NCI-H146 treated with DMSO at 0.1 percent for 48 hours (cell line): ENCODE data around the gene PANX1.
A peak's percentile ranks its signal among the peaks of the same experiment; 100 is the strongest.

ENCODE experiments used
- DNase-seq: peaks from one replicate; lab custom pipeline; 2025; ENCODE audit not compliant: unreplicated experiment; lab: John Stamatoyannopoulos, UW

The PANX1 gene

DNA sequence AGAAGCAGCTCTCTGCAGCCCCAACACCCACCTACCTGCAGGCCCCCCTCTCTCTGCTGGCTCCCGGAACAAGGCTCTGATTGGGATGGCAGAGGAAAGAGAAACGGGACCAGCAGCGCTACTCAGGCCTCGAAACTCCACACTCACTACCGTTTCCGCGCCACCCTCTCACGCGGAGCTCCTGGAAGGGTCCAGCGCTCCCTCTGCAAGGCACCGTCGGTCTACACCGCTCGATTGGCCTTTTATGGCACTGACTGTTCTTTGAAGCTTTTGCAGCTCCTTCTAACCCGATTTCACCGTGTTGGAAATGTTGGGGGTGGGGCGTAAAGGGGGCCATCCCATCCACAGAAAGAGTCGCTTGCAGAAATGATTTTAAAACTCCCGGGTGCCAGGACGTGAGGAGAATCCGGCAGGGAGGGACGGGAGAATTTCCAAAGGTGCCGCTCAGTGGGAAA, 323 bp upstream of the PANX1 start:
- peak; percentile 54 for DNase-seq

GRCh38 chr11:94129512-94130297, 1.1 kb downstream of the PANX1 start:
- DNase-seq, result no peak

DNA sequence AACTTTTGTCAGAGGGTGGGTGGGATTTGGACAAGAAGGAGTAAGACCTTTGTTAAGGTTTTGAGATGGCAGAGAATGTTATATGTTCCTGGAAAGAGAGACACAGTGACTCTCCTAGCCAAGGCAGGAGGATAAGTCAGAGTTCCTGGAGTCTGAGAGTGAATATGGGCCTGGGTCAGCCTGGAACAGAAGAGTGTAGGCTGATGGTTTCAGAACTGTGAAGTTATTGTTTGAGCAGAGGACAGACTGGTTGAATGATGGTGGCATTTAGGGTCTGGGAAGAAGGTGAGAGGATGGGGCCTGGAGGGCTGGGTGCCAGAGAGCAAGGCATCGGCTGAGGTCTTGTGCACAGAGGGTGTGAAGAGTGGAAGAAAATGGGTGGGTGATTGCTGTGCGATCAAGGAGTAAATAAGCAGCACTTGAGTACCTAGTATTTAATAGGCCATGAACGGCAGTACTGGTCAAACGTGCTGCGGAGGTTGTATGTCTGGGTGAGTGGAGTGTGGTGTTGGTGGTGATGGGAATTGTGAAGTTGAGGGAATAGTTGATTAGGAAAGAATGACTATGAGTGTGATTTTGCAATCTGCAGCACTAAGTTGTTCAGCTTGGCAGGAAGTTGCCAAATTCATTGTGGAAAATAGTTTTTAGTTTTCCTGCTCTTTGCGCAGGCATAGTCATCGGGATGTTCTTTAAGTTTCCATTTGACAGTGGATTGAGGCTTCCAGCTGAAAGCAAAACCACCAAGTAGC, 1.8 kb downstream of the PANX1 start:
- no peak for DNase-seq

- no peak for DNase-seq
These were observed 2.5 kb downstream of the PANX1 start for GRCh38 chr11:94131047-94131717.

GRCh38 chr11:94131718-94132115, 3.1 kb downstream of the PANX1 start:
- no peak for DNase-seq

DNA sequence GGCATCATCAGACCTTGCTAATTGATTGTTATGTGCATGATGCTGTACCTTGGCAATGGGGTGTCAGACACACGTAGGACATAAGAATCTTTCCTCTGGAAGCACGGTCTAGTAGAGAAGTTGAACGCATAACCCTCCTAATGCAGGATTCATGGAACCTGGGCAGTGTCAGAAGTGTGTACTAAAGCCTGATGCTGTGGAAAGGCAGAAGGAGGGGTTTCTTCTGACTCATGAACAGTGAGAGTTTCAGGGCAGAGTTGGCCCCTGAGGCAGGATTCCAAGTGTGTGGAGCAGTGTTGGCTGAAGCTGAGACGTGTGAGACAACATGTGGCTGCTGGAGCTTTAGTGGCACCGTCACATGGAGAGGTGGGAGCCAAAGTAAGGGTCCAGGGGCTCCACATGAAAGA, 3.5 kb downstream of the PANX1 start:
- DNase-seq, result no peak

GRCh38 chr11:94132823-94133408, 4.3 kb downstream of the PANX1 start:
- no peak for DNase-seq

DNA sequence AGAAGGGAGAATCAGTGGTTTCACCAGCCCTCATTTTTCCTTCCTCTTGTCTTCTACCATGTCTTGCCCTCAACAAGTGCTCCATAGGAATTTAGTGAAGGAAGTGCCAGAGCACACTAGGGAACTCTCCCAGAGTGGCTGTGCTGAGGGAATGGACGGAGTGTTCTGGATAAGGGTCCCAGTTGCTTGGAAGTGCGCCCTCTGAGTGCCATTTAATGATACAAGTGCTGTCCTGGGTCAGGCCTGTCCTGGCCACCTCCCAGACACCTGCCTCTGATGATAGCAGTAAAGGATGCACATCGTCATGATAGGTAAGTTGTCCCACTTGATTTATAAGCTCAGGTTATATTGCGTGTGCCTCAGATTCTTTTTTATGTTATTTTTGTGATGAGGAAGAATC, 5.1 kb downstream of the PANX1 start:
- no peak for DNase-seq

- DNase-seq, result no peak
These were observed 6.2 kb downstream of the PANX1 start for GRCh38 chr11:94134651-94135512.

GRCh38 chr11:94139416-94139815, 10.8 kb downstream of the PANX1 start:
- no peak for DNase-seq

DNA sequence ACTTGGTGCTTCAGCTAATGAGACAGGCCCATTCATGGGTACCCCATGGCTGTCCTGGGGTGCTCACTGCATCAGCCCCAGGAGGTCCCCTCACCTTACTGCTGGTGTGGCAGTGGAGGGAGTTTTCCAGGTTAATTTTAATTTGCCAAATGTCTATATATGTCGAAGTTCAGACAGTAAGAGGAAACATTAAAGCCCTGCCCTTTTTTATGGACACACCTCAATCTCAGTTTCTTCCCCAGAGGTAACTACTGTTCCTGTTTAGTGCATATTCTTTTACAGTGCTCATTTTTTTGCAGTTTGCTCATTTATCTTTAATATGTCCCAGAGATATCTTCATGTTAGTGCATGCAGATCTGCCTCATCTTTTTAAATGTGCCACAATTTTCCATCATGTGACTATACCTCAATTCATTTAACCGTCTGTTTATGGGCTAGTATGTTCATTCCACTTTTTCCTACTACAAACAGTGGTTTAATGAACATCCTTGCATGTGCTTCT, 11.6 kb downstream of the PANX1 start:
- no peak for DNase-seq

DNA sequence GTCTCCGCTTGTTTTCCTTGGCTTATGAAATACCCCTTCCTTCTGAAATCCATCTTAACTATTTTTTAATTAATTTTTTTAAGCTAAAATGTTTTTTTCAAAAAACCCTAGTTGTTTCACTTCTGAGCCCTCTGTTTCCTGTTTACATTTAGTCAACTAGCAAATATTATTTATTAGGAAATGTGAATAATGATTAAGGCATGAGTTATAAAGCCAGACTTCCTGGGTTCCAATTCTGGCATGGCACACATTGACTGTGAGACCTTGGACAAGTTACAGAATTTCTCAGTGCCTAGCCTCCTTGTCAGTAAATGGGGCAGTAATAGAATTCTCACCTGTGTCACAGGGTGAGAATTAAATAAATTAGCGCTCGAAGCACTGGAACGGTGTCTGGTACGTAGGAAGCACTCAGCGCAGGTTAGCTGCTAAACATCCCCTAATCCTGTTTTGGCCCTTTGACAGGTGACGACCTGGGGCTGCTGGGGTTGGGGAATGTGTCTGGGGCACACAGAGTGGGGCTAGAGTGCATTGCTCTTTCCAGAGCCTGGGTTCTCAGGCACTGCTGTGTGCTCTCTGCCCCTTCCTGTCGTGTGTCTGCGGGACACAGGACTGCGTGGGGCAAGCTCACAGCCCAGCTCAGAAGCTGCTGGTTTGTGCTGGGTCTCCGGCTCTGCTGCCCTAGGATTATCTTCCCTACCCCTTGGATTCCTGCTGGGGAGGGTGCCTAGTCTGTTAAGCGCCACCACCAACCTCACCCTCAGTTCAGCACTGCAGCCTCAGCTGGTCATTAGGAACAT, 13.1 kb downstream of the PANX1 start:
- no peak for DNase-seq

DNA sequence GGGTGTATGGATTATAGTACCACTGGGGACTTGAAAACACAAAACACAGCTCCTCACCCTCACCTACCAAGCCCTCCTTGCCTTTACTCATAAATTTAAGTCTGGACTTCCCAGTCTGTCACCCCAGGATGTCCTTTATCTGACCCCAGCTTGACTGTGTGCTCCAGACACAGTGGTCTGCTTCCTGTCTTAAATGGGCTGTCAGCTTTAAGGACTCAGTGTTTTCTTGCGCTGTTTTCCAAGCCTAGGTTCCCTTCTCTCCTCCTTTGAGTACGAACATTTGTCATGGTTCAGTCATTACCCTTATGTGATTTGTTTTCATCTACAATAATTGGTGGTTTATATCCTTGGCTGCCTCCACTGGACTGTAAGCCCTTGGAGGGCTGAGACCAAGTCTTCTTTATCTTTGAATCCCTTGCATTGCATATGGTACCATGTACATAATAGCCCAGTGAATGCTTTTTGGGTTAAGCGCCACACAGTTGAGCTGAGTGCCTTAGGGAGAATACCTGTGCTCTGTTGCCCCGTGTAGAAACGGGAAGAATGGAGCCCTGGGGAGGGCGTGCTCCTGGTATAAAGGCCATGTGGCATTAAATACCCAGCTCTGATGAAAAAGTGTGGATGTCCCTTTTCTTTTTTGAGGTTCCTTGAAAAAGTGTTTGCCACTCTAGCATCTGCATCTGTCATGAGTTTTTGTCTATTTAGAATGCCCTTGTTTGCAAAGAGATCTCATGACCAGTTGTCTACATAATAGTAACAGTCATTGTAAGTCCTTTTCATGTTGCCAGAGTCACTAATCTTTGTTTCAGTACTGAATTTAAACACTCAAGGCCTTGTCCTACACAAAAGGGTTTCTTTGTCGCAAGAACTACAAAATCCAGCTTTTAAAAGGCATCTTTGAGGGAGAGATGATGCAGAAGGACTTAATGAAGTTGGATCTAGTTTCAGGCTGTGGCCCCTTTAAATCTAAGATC, 14.0 kb downstream of the PANX1 start:
- DNase-seq, result no peak

DNA sequence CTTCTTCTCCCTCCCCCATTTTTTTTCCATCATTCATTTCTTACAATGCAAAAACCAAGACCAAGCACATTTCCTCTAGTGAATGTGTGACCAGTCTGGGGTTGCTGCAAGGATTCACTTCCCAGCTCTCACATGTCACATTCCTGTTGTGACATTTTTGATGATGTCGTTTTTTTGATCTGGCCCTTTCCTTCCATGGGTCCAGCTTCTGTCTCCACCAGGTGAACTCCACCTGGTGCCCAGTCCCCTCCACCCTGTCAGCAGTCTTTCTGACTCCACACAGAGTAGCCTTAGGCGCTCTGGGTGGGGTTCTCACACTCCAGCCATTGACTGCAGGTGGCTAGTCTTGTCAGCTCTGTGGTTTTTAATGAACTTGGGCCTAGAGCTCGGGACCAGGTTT, 15.6 kb downstream of the PANX1 start:
- DNase-seq, result no peak

DNA sequence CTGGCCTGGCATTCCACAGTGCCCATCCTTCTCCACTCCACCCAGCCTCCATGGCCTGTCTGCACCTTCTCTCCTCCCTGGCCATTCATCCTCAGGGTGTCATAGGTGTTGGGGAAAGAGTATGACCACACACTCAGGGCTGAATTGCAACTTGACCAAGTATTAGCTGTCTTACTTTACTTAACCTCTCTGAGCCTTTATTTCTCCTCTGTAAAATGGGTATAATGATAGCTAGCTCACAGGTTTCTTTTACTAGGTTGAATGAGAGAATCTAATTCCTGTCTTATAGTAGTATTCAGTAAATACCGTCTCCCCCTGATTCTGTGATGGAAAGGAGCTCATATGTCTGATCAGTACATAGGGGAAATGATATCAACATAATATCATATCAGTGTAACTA, 16.0 kb downstream of the PANX1 start:
- DNase-seq, result no peak

GRCh38 chr11:94145431-94145830, 16.8 kb downstream of the PANX1 start:
- DNase-seq, result no peak

DNA sequence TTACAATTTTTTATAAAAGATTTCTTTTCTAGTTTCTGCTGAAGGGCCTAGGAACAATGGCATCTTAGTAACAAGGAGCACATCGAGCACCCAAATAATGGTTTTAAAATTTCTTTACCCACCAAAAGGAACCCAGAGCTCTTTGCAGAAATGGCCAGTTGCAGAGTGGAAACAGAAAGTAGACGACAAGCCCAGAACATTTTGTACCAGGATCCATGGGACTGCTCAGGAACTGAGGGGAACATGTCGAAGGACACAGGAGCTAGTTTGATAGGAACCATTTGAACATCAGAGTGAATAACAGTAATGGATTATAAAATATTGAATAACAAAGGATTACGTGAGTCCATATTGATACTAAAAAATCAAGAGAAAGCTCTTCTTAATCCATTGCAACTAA, 17.3 kb downstream of the PANX1 start:
- DNase-seq, result no peak

DNA sequence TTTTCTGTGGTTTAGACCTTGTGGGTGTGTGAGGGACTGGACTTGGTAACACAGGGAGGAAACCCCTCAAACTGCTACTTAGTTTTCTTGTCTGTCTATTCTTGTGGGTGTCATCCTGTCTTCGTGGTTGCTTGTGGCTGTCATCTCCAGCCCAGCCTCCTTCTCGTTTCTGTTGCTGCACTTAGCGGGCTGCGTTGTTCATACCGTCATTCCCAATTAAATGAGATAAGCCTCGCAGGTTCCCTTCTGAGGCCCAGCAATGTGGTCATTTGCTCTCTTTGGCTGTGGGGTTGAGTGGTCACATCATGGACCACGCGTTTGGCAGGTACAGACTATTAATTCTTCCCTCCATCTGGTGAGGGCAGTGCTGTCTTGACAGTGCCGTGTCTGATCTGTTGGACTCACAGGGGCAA, 18.8 kb downstream of the PANX1 start:
- DNase-seq, result no peak
